Loucy (cell line): Measurements from ENCODE around the gene SP140.

ENCODE experiments used
- H2AFZ ChIP-seq: fragments of 200-600 bp; sonication (generic); 2 replicates; pipeline ENCODE4 v1.6.0; 2016; ENCODE audit warnings: antibody characterized with exemption, mild to moderate bottlenecking, low read length, moderate library complexity
- H3F3A ChIP-seq: fragments of 200-600 bp; 2 replicates; pipeline ENCODE4 v1.6.0; 2016; ENCODE audit warnings: antibody characterized with exemption, low read depth, mild to moderate bottlenecking
- H3K27me3 ChIP-seq: fragments of 200-600 bp; sonication (generic); 2 replicates; pipeline ENCODE4 v1.6.1; 2014; ENCODE audit warnings: low read length, mild to moderate bottlenecking; ENCODE audit not compliant: insufficient read depth, poor library complexity, severe bottlenecking
- H3K36me3 ChIP-seq: fragments of 200-600 bp; sonication (generic); 2 replicates; pipeline ENCODE4 v1.6.1; 2016; ENCODE audit warnings: low read length; ENCODE audit not compliant: insufficient read depth
- H3K4me1 ChIP-seq: fragments of 200-600 bp; sonication (generic); 2 replicates; pipeline ENCODE4 v1.5.1; 2014; ENCODE audit warnings: low read length, mild to moderate bottlenecking; ENCODE audit not compliant: insufficient read depth, poor library complexity, severe bottlenecking
- H3K4me2 ChIP-seq: fragments of 200-600 bp; sonication (generic); 2 replicates; pipeline ENCODE4 v1.6.0; 2014; ENCODE audit warnings: antibody characterized with exemption, low read length, low read depth, mild to moderate bottlenecking; ENCODE audit not compliant: poor library complexity, severe bottlenecking
- H3K4me3 ChIP-seq: fragments of 200-600 bp; sonication (generic); 2 replicates; pipeline ENCODE4 v1.5.1; 2014; ENCODE audit warnings: low read length, mild to moderate bottlenecking, mixed read lengths; ENCODE audit not compliant: poor library complexity, severe bottlenecking
- H3K79me2 ChIP-seq: fragments of 200-600 bp; sonication (generic); 2 replicates; pipeline ENCODE4 v1.6.1; 2014; ENCODE audit warnings: low read length; ENCODE audit not compliant: insufficient read depth
- H3K9ac ChIP-seq: fragments of 200-600 bp; sonication (generic); 2 replicates; pipeline ENCODE4 v1.6.0; 2014; ENCODE audit warnings: mild to moderate bottlenecking, low read depth, low read length, moderate library complexity; ENCODE audit not compliant: poor library complexity, severe bottlenecking
- H3K9me2 ChIP-seq: fragments of 200-600 bp; sonication (generic); replicated peaks from 2 replicates; pipeline ENCODE4 v1.6.1; 2016; ENCODE audit warnings: low read depth, low read length, mixed read lengths
- H3K9me3 ChIP-seq: fragments of 200-600 bp; sonication (generic); 2 replicates; pipeline ENCODE4 v1.6.1; 2014; ENCODE audit warnings: mild to moderate bottlenecking, antibody characterized with exemption, low read length, low read depth; ENCODE audit not compliant: insufficient read depth
- H4K20me1 ChIP-seq: fragments of 200-600 bp; sonication (generic); 2 replicates; pipeline ENCODE4 v1.6.0; 2014; ENCODE audit warnings: antibody characterized with exemption, low read length, mild to moderate bottlenecking; ENCODE audit not compliant: insufficient read depth, poor library complexity, severe bottlenecking
- EZH2phosphoT487 ChIP-seq: fragments of 200-600 bp; IDR thresholded peaks from 2 replicates; pipeline ENCODE4 v1.6.1; 2018; ENCODE audit warnings: antibody characterized with exemption, mild to moderate bottlenecking, moderate library complexity, borderline replicate concordance
- TF ChIP-seq, protein P1 (sequence below): fragments of 200-600 bp; sonication (generic); conservative IDR thresholded peaks from 2 replicates; pipeline ENCODE4 v1.5.1; 2014; ENCODE audit warnings: mild to moderate bottlenecking, antibody characterized with exemption, low read length

The SP140 gene

DNA sequence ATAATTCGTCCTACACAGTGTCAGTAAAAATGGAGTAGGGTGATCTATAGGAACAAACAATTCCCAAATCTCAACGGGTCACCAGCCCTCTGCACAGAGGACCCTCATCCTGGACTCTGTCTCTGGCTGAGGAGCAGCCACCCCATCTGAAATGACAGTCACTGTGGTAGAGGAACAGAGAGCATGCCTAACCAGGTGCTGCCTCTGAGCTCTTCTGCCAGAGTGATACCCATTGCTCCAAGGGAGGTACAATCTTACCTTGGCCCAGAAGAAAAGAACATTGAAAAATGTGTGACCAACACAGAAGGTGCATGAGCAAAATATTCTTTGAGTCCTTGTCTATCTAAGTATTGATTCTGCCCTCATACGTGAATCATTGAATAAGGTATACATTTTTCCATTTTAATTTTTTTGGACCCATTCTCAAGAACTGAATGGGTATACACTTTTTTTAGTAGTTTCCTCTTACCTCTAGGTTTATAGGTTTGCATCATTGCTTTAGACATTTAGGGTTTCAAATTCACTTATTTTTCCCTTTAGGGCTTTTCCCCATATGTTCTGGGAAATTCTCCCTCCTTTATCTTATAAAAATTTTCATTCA lies 8.7 kb downstream of the SP140 start:
- Histone ChIP-seq H4K20me1 (no peaks in the 10 kb centered on the region), H3K27me3 (no peaks in the 10 kb centered on the region), H3K4me3 (no peak overlapping the region), H3K9ac (no peak overlapping the region), H3K79me2 (no peaks in the 10 kb centered on the region), H3K9me2 (no peaks in the 10 kb centered on the region), H3K9me3 (peaks cover 15% of the 10 kb centered on the region), H3K4me2 (no peak overlapping the region), H3F3A (no peaks in the 10 kb centered on the region), H3K4me1 (no peaks in the 10 kb centered on the region), H3K36me3 (no peaks in the 10 kb centered on the region), H2AFZ (no peak overlapping the region)
- TF ChIP-seq EZH2phosphoT487, result no peak
- TF ChIP-seq, protein P1, sequence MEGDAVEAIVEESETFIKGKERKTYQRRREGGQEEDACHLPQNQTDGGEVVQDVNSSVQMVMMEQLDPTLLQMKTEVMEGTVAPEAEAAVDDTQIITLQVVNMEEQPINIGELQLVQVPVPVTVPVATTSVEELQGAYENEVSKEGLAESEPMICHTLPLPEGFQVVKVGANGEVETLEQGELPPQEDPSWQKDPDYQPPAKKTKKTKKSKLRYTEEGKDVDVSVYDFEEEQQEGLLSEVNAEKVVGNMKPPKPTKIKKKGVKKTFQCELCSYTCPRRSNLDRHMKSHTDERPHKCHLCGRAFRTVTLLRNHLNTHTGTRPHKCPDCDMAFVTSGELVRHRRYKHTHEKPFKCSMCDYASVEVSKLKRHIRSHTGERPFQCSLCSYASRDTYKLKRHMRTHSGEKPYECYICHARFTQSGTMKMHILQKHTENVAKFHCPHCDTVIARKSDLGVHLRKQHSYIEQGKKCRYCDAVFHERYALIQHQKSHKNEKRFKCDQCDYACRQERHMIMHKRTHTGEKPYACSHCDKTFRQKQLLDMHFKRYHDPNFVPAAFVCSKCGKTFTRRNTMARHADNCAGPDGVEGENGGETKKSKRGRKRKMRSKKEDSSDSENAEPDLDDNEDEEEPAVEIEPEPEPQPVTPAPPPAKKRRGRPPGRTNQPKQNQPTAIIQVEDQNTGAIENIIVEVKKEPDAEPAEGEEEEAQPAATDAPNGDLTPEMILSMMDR, result no peak

DNA sequence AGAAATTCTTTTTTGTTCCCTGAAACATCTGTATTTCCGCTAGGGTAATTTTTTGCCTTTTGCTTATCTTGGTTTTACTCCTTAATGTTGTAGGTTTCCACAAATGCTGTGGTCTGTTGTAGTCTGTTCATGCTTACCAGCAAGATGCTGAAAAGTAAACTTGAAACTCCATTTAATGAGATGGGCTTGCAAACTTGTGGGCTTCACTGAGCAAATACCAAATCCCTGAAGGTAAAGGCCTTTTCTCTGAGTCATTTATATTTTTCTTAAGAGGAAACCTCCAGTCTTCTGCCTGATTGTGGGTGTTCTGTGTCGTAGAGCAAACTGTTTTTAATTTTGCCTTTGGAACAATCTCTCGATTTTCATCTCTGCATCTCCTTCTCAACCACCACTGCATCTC lies 9.3 kb downstream of the SP140 start:
- H3K27me3 ChIP-seq, result no peaks in the 10 kb centered on the region
- no peaks in the 10 kb centered on the region for H4K20me1 ChIP-seq
- no peak overlapping the region for H3K4me2 ChIP-seq
- H3K79me2 ChIP-seq, result no peaks in the 10 kb centered on the region
- TF ChIP-seq EZH2phosphoT487, result no peak
- TF ChIP-seq, protein P1, result no peak
- H3F3A ChIP-seq, result no peaks in the 10 kb centered on the region
- no peak overlapping the region for H3K9ac ChIP-seq
- no peaks in the 10 kb centered on the region for H3K4me1 ChIP-seq
- peaks cover 15% of the 10 kb centered on the region for H3K9me3 ChIP-seq
- no peak overlapping the region for H3K4me3 ChIP-seq
- no peaks in the 10 kb centered on the region for H3K36me3 ChIP-seq
- no peak overlapping the region for H2AFZ ChIP-seq
- no peaks in the 10 kb centered on the region for H3K9me2 ChIP-seq

DNA sequence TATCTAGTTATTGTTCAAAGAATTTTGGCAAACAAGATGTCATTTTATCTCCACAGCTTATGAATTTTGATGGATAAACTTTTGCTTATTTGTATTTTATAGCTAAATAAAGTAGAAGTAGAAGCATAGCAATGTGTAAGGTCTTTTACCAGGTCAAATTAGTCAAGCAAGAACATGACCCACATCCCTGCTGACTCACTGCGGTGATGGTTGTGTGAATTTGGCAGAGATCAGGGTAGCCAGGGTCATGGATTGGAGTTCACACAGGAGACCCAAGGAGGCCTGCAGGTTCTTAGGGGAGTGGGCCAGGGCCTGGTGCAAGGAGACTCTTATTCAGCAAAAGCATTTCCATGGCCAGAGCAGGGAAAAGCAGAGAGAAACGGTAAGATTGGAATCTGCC lies 18.7 kb downstream of the SP140 start:
- H3K9me3 ChIP-seq, result no peaks in the 10 kb centered on the region
- peaks cover 47% of the 10 kb centered on the region for H3K27me3 ChIP-seq
- no peak overlapping the region for H3K4me2 ChIP-seq
- no peaks in the 10 kb centered on the region for H3K36me3 ChIP-seq
- H4K20me1 ChIP-seq, result no peaks in the 10 kb centered on the region
- H3K9ac ChIP-seq, result no peak overlapping the region
- no peaks in the 10 kb centered on the region for H3F3A ChIP-seq
- no peaks in the 10 kb centered on the region for H3K9me2 ChIP-seq
- no peaks in the 10 kb centered on the region for H3K4me1 ChIP-seq
- no peak overlapping the region for H2AFZ ChIP-seq
- no peaks in the 10 kb centered on the region for H3K79me2 ChIP-seq
- no peak for TF ChIP-seq EZH2phosphoT487
- TF ChIP-seq, protein P1, result no peak
- H3K4me3 ChIP-seq, result no peak overlapping the region
